ENCODE measurements around the gene LSAMP.
A peak's percentile ranks its signal among the peaks of the same experiment; 100 is the strongest.

Gene LSAMP

GRCh38 chr3:115930168-115930567 lies 515.1 kb downstream of the LSAMP start:
- H3K27ac ChIP-seq, result no peak overlapping the region
- DNase-seq (ENCODE audit: low read depth, low spot score), result no peak

GRCh38 chr3:115928376-115928775 lies 516.9 kb downstream of the LSAMP start:
- no peak for DNase-seq (ENCODE audit: low read depth, low spot score)

GRCh38 chr3:115927197-115927596 lies 518.1 kb downstream of the LSAMP start:
- no peak for DNase-seq (ENCODE audit: low read depth, low spot score)
- H3K27ac ChIP-seq, result no peak overlapping the region

More at GRCh38 chr3:115928376-115928775, 516.9 kb downstream of the LSAMP start:
- H3K27ac ChIP-seq, result no peak overlapping the region

GRCh38 chr3:115922681-115923347 lies 522.5 kb downstream of the LSAMP start:
- no peak overlapping the region for H3K27ac ChIP-seq
- no peak for DNase-seq (ENCODE audit: low read depth, low spot score)

GRCh38 chr3:115921711-115922110 lies 523.6 kb downstream of the LSAMP start:
- H3K27ac ChIP-seq, result no peak overlapping the region
- no peak for DNase-seq (ENCODE audit: low read depth, low spot score)

GRCh38 chr3:115918900-115919299 lies 526.4 kb downstream of the LSAMP start:
- no peak overlapping the region for H3K27ac ChIP-seq
- no peak for DNase-seq (ENCODE audit: low read depth, low spot score)

GRCh38 chr3:115916866-115917265 lies 528.4 kb downstream of the LSAMP start:
- no peak for DNase-seq (ENCODE audit: low read depth, low spot score)
- no peak overlapping the region for H3K27ac ChIP-seq

- H3K27ac ChIP-seq, result no peak overlapping the region
- no peak for DNase-seq (ENCODE audit: low read depth, low spot score)
Observed at GRCh38 chr3:115915061-115915460, 530.2 kb downstream of the LSAMP start.

- no peak overlapping the region for H3K27ac ChIP-seq
- no peak for DNase-seq (ENCODE audit: low read depth, low spot score)
Observed at GRCh38 chr3:115913069-115913686, 532.1 kb downstream of the LSAMP start.

- DNase-seq (ENCODE audit: low read depth, low spot score), result no peak
- H3K27ac ChIP-seq, result no peak overlapping the region
Observed at GRCh38 chr3:115912372-115912771, 532.9 kb downstream of the LSAMP start.

- DNase-seq (ENCODE audit: low read depth, low spot score), result no peak
- no peak overlapping the region for H3K27ac ChIP-seq
Observed at GRCh38 chr3:115905871-115906270, 539.4 kb downstream of the LSAMP start.

GRCh38 chr3:115903843-115904242 lies 541.4 kb downstream of the LSAMP start:
- no peak for DNase-seq (ENCODE audit: low read depth, low spot score)
- H3K27ac ChIP-seq, result no peak overlapping the region

- no peak for DNase-seq (ENCODE audit: low read depth, low spot score)
- no peak overlapping the region for H3K27ac ChIP-seq
Observed at GRCh38 chr3:115901008-115901407, 544.3 kb downstream of the LSAMP start.

- H3K27ac ChIP-seq, result no peak overlapping the region
- no peak for DNase-seq (ENCODE audit: low read depth, low spot score)
Observed at GRCh38 chr3:115899535-115899934, 545.8 kb downstream of the LSAMP start.

- no peak for DNase-seq (ENCODE audit: low read depth, low spot score)
- H3K27ac ChIP-seq, result no peak overlapping the region
Observed at GRCh38 chr3:115898656-115899410, 546.5 kb downstream of the LSAMP start.

GRCh38 chr3:115891006-115891636 lies 554.2 kb downstream of the LSAMP start:
- no peak overlapping the region for H3K27ac ChIP-seq
- DNase-seq (ENCODE audit: low read depth, low spot score), result peak; percentile 5

GRCh38 chr3:115890579-115890978 lies 554.7 kb downstream of the LSAMP start:
- DNase-seq (ENCODE audit: low read depth, low spot score), result no peak
- no peak overlapping the region for H3K27ac ChIP-seq

- no peak for DNase-seq (ENCODE audit: low read depth, low spot score)
- no peak overlapping the region for H3K27ac ChIP-seq
Observed at GRCh38 chr3:115885621-115886020, 559.7 kb downstream of the LSAMP start.

GRCh38 chr3:115877615-115877899 lies 567.7 kb downstream of the LSAMP start:
- no peak for DNase-seq (ENCODE audit: low read depth, low spot score)
- H3K27ac ChIP-seq, result no peak overlapping the region

GRCh38 chr3:115876876-115877614 lies 568.2 kb downstream of the LSAMP start:
- no peak overlapping the region for H3K27ac ChIP-seq
- DNase-seq (ENCODE audit: low read depth, low spot score), result no peak
